ENCODE data around the gene SERPINB12. TPM values are rescaled to one million over a fixed set of nuclear protein-coding genes. Genes with fewer than 3 reads are reported as not detected.
A peak's percentile ranks its signal among the peaks of the same experiment; 100 is the strongest.

The SERPINB12 gene
- total RNA-seq, 1 experiment from 2014 or later, result not detected

DNA sequence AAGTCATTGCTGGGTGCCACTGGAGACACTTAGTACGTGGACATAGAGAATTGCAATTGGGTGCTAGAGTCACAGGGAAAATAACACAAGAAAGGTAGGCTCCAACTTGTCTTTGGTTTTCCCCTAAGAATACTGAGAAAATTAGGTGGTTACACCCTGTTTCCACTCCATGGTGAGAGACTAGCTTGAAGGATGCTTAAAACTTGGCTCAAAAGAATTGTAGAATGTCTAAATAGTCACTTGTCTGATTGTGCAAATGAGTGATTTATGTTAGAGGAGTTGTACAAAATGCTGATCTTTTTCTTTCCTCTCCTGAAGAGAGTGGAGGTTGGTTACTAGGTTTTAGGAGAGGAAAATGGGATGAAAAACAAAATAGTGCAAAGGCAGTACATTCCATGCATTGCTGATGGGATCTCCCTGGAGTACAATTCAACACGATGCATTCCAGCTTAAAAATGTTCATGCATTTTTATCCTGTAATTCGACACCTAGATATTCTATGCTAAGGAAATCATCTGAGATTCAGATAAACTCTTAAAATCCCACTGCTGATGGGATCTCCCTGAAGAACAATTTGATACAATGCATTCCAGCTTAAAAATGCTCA, 2.2 kb upstream of the SERPINB12 start:
- in situ Hi-C loops (cut with HindIII; ENCODE audit: low pct_unique_long_range_greater_than_20kb, low sequenced_read_pairs), result no loop called here
- no peak for DNase-seq (ENCODE audit: low read depth)

- DNase-seq (ENCODE audit: low read depth), result no peak
- in situ Hi-C loops (cut with HindIII; ENCODE audit: low pct_unique_long_range_greater_than_20kb, low sequenced_read_pairs), result no loop called here
Measured at GRCh38 chr18:63544017-63544416, 1.8 kb downstream of the SERPINB12 start.

- DNase-seq (ENCODE audit: low read depth), result no peak
- in situ Hi-C loops (cut with HindIII; ENCODE audit: low pct_unique_long_range_greater_than_20kb, low sequenced_read_pairs), result no loop called here
Measured at GRCh38 chr18:63545000-63545399, 2.8 kb downstream of the SERPINB12 start.

- DNase-seq (ENCODE audit: low read depth), result no peak
- in situ Hi-C loops (cut with HindIII; ENCODE audit: low pct_unique_long_range_greater_than_20kb, low sequenced_read_pairs), result no loop called here
Measured at GRCh38 chr18:63550068-63550467, 7.9 kb downstream of the SERPINB12 start.

DNA sequence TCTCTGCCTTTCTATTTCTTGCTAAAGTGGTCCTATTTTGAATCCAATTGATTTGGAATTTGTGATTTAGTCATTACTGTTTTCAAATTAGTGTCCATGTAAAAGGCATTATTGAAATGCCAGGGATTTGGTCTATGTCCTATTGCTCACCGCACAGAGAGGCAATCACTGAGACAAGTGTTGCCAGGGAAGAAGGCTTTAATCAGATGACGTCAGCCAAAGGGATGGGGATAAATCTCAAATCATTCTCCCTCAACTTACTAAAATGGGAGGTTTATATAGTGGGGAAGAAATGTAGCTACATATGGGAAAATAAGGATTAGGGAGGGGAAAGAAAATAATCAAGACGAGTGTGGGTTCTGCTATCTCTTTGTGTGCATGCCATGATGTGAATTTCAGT, 9.6 kb downstream of the SERPINB12 start:
- in situ Hi-C loops (cut with HindIII; ENCODE audit: low pct_unique_long_range_greater_than_20kb, low sequenced_read_pairs), result no loop called here

GRCh38 chr18:63552581-63552980, 10.4 kb downstream of the SERPINB12 start:
- in situ Hi-C loops (cut with HindIII; ENCODE audit: low pct_unique_long_range_greater_than_20kb, low sequenced_read_pairs), result no loop called here
- no peak for DNase-seq (ENCODE audit: low read depth)

More for the DNA sequence above, 9.6 kb downstream of the SERPINB12 start:
- DNase-seq (ENCODE audit: low read depth), result no peak

GRCh38 chr18:63553081-63553480, 10.9 kb downstream of the SERPINB12 start:
- DNase-seq (ENCODE audit: low read depth), result peak; percentile 14
- in situ Hi-C loops (cut with HindIII; ENCODE audit: low pct_unique_long_range_greater_than_20kb, low sequenced_read_pairs), result no loop called here

GRCh38 chr18:63559567-63560491, 17.7 kb downstream of the SERPINB12 start:
- in situ Hi-C loops (cut with HindIII; ENCODE audit: low pct_unique_long_range_greater_than_20kb, low sequenced_read_pairs), result no loop called here
- no peak for DNase-seq (ENCODE audit: low read depth)

DNA sequence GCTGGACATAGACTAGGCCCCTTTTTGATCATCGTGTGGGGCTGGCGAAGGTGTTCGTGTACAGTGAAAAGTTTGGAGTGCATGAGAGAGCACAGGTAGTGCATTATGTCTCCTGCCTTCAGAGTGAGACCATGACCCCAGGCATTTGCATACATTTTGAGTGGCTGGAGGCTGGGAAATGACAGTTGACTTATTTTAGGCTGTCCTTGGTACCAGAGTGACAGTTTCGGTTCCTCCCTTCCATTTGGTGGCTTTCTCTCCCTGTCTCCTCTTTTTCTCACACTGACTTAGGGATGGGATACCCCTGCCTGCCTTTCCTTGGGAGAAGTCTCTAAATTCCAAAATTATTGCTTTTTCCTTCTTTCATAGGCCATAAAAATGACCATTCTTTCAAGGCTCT, 20.1 kb downstream of the SERPINB12 start:
- DNase-seq (ENCODE audit: low read depth), result no peak
- in situ Hi-C loops (cut with HindIII; ENCODE audit: low pct_unique_long_range_greater_than_20kb, low sequenced_read_pairs), result no loop called here

DNA sequence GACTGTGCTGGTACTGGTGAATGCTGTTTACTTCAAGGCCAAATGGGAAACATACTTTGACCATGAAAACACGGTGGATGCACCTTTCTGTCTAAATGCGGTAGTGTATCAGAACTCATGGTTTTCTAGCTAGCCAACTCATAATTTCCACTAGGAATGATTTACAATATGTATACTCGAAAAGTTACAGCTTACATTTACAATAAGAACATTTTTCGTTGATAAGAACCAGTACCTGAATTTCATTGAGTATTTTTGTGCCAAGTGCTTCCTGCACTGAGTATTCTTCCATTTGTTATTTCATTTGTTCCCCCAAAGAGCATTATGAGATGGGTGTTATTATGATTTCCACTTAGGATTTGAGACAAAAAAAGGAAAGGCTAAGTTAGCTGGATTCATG, 21.9 kb downstream of the SERPINB12 start:
- no peak for DNase-seq (ENCODE audit: low read depth)
- in situ Hi-C loops (cut with HindIII; ENCODE audit: low pct_unique_long_range_greater_than_20kb, low sequenced_read_pairs), result no loop called here

DNA sequence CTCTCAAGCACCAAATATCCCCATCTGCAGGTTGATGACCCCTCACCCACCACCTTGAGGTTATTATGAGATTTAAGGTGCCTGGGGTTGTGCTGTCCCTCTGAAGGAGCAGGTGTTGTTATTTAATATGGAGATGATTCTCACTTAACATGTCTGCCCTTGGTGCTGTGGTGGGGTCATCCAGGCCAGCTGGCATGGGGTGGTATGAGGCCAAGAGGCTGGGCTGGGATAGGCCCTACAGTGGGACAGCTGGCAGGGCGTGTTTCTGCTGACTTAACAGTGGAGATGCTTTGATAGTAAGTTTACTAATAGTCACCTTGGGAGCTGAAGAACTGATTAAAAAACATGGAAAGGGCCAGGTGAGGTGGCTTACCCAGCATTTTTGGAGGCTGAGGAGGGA, 22.4 kb downstream of the SERPINB12 start:
- DNase-seq (ENCODE audit: low read depth), result no peak
- in situ Hi-C loops (cut with HindIII; ENCODE audit: low pct_unique_long_range_greater_than_20kb, low sequenced_read_pairs), result no loop called here

DNA sequence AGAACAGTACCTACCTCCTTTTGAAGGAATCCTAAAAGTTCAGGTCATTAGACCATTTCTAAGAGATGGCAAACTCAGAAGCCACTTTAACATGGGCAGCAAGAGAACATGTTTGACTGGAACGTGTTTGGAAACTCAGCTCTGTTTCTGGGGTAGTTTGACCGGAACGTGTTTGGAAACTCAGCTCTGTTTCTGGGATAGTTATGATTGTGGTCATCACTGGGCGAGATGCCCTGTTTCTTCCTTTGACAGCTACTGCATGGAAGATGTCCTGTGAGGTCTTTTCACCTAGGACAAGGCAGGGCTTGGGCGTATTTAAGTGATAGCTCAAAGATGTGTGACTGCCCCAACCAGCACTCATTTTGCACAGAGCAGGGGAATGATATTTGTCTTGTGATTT, 25.1 kb downstream of the SERPINB12 start:
- no peak for DNase-seq (ENCODE audit: low read depth)
- in situ Hi-C loops (cut with HindIII; ENCODE audit: low pct_unique_long_range_greater_than_20kb, low sequenced_read_pairs), result no loop called here

- no peak for DNase-seq (ENCODE audit: low read depth)
- in situ Hi-C loops (cut with HindIII; ENCODE audit: low pct_unique_long_range_greater_than_20kb, low sequenced_read_pairs), result no loop called here
Measured at GRCh38 chr18:63567825-63568224, 25.7 kb downstream of the SERPINB12 start.

GRCh38 chr18:63570721-63571120, 28.6 kb downstream of the SERPINB12 start:
- in situ Hi-C loops (cut with HindIII; ENCODE audit: low pct_unique_long_range_greater_than_20kb, low sequenced_read_pairs), result no loop called here
- no peak for DNase-seq (ENCODE audit: low read depth)

DNA sequence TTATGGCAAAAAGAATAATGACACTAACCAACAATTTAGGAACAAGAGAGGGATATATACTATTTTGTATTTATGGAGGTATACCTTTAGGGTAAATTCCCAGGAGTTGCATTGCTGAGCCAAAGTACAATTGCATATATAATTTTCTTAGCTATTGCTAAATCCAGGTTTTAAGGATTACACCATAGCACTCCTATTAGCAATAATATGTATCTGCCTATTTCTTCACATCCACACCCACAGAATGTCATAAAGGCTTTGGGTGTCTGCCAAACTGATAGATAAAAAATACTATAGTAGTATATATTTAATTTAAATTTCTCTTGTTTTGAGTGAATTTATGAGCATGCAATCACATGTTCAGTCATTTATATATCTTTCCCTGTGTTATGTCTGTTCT, 33.5 kb downstream of the SERPINB12 start:
- in situ Hi-C loops (cut with HindIII; ENCODE audit: low pct_unique_long_range_greater_than_20kb, low sequenced_read_pairs), result no loop called here
- DNase-seq (ENCODE audit: low read depth), result no peak

- in situ Hi-C loops (cut with HindIII; ENCODE audit: low pct_unique_long_range_greater_than_20kb, low sequenced_read_pairs), result no loop called here
- DNase-seq (ENCODE audit: low read depth), result peak; percentile 19
Measured at GRCh38 chr18:63578357-63578958, 36.3 kb downstream of the SERPINB12 start.

- DNase-seq (ENCODE audit: low read depth), result no peak
- in situ Hi-C loops (cut with HindIII; ENCODE audit: low pct_unique_long_range_greater_than_20kb, low sequenced_read_pairs), result no loop called here
Measured at GRCh38 chr18:63579616-63580015, 37.4 kb downstream of the SERPINB12 start.

GRCh38 chr18:63585988-63586387, 43.8 kb downstream of the SERPINB12 start:
- in situ Hi-C loops (cut with HindIII; ENCODE audit: low pct_unique_long_range_greater_than_20kb, low sequenced_read_pairs), result no loop called here
- no peak for DNase-seq (ENCODE audit: low read depth)

DNA sequence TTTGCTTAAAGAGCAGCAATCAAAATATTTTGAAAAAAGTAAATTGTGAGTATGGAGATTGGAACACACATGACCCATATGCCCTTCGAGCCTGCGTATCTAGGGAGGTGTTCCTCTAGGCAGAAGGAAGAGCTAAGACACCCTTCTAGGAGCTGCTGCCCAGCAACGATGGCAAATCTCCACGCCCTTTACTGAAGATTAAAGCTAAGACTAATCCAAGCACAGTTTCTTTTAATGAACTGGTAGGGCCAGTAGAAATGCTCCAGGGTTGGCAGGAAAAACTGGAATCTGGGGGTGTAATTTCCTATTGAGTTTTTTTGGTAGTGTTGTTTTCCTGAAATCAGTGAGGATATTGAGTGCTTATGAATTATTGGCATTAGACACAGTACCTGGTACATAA, 44.3 kb downstream of the SERPINB12 start:
- DNase-seq (ENCODE audit: low read depth), result no peak
- in situ Hi-C loops (cut with HindIII; ENCODE audit: low pct_unique_long_range_greater_than_20kb, low sequenced_read_pairs), result no loop called here

Measured in Caki2 (cell line).